HUES6 (cell line): ENCODE measurements around the gene APOBR.
A peak's percentile ranks its signal among the peaks of the same experiment; 100 is the strongest.

Experiments used
- H3K27ac ChIP-seq: 2 replicates; pipeline ENCODE4 v1.7.0; 2013; ENCODE audit warnings: low read depth, mild to moderate bottlenecking, low read length, inconsistent platforms
- H3K27me3 ChIP-seq: 2 replicates; pipeline ENCODE4 v1.6.1; 2013; ENCODE audit warnings: low read length; ENCODE audit not compliant: control insufficient read depth, insufficient read depth
- H3K36me3 ChIP-seq: 2 replicates; pipeline ENCODE4 v1.6.1; 2013; ENCODE audit warnings: low read length; ENCODE audit not compliant: control insufficient read depth, insufficient read depth
- H3K4me1 ChIP-seq: 2 replicates; pipeline ENCODE4 v1.6.1; 2013; ENCODE audit warnings: low read length; ENCODE audit not compliant: control insufficient read depth, insufficient read depth
- H3K4me3 ChIP-seq: 2 replicates; pipeline ENCODE4 v1.5.1; 2013; ENCODE audit warnings: low read depth, low read length
- H3K9ac ChIP-seq: one replicate; pipeline ENCODE4 v1.6.1; 2013; ENCODE audit warnings: mild to moderate bottlenecking, low read length
- H3K9me3 ChIP-seq: 2 replicates; pipeline ENCODE4 v1.6.1; 2013; ENCODE audit warnings: low read depth, low read length; ENCODE audit not compliant: control insufficient read depth, insufficient read depth

Gene APOBR

DNA sequence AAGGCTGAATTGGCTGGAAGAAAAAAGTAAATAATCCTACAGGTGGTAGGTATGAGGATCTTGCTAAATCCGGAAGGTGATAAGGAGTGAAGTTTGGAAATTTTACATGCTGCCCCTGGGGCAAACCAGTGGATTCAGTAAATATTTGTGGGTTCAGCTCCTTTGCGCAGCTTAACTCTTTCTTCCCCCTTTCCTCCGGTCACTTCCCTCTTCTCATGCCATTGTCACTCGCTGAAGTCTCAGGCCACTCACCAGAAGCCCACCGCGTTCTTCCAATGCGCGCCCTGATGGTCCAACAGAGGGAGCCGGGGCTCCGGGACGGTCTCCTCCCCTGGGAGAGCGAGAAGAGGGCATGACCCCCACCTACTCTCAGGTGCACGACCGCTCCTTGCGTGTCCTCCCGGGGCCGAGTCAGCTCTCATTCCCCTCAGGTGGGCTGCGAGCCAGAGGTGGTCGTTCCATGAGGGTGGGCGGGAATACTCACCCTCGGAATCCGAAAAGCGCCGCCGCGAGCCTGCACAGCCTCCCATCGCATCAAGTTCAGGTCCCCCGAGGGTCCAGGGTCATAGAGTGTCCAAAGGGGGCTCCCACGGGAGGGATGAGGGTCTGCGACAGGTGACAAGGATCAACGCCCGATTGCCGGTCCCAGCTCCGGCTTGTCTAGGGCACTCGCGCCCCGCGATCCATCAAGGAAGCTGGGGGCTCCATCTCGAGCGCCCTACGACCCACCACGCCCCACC lies 3.0 kb upstream of the APOBR start:
- Histone ChIP-seq H3K9ac (peak overlapping the region; percentile 94), H3K9me3 (no peaks in the 10 kb centered on the region), H3K4me3 (peak overlapping the region; percentile 85), H3K36me3 (peaks cover 17% of the 10 kb centered on the region), H3K4me1 (no peaks in the 10 kb centered on the region), H3K27ac (peak overlapping the region; percentile 90; the same call in 1 of the 2 replicates), H3K27me3 (no peaks in the 10 kb centered on the region)

DNA sequence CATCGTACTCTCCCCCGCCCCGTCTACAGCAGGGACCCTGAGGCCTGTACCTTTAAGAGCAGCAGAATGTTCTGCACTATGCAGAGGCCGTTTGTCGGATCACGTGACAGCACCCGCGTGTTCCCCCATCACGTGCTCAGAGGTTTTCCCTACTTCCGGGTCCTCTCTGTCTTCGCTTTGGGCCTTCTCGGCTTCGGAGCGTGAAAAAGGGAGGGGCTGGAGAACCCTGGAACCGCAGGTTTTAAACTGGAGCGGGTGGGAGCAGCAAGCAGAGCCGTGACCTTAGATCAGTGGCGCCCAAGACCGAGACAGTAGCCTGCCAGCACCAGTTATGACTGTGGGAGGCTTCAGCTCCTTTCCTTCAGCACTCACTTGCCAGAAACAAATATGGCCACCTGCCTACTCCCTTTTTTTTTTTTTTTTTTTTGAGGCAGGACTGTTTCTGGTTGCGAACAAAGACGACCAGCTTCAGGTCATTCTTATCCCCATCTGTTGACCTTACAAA lies 2.4 kb upstream of the APOBR start, which contains the start of gene CLN3:
Gene CLN3, minus strand, starts transcription at position 105 of the 505 bp plus-strand sequence. CDS start 315 bp downstream, outside the sequence.
- no peaks in the 10 kb centered on the region for H3K4me1 ChIP-seq
- H3K9me3 ChIP-seq: no peaks in the 10 kb centered on the region
- H3K27ac ChIP-seq: peak within 1 kb of the TSS; percentile 90
- H3K4me3 ChIP-seq: peak within 1 kb of the TSS; percentile 85
- peak within 1 kb of the TSS; percentile 94 for H3K9ac ChIP-seq
- H3K36me3 ChIP-seq: peaks cover 14% of the 10 kb centered on the region
- no peaks in the 10 kb centered on the region for H3K27me3 ChIP-seq

DNA sequence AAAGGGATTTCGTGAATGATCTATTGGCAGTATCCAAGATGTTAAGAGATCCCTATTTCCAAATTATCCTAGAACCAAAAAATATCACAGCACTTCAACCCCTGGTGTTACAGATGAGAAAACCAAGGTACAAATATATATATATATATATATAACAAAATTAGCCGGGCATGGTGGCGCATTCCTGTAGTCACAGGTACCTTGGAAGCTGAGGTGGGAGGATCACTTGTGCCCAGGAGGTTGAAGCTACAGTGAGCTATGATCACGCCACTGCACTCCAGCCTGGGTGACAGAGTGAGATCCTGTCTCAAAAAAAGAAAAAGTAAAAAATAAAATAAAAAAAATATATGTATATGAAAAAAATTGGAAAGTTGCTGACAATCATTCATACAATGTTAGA lies 1.9 kb upstream of the APOBR start:
- peak overlapping the region; percentile 94 for H3K9ac ChIP-seq
- H3K27ac ChIP-seq: peak overlapping the region; percentile 90; the same call in 1 of the 2 replicates
- H3K4me3 ChIP-seq: peak overlapping the region; percentile 85
- peaks cover 13% of the 10 kb centered on the region for H3K36me3 ChIP-seq
- H3K9me3 ChIP-seq: no peaks in the 10 kb centered on the region
- H3K27me3 ChIP-seq: no peaks in the 10 kb centered on the region
- H3K4me1 ChIP-seq: no peaks in the 10 kb centered on the region

DNA sequence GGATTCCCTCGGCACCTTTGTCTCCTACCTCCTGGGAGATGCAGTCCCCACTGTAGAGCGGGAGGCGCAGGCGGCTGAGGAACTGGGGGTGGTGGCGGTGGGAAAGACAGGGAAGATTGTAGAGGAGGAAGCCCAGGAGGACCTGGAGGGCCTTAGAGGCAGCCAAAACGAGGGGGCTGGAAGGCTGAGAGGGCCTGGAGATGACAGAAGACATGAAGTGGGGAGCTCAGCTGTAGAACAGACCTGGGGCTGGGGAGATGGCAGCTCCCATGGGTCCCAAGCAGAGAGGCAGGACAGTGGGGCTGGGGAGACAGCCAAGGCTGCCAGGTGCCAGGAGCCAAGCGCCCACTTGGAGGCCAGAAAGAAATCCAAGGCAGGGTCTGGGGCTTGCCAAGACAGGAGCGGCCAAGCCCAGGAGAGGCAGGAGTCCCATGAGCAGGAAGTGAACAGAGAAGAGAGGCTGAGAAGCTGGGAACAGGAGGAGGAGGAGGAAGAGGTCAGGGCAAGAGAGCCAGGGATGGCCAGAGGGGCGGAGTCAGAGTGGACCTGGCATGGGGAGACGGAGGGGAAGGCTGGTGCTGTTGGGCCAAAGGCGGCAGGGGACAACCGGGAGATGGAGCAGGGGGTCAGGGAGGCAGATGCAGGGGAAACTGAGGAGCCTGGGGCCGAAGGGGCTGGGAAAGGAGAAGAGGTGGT lies 803 bp downstream of the APOBR start:
- no peak overlapping the region for H3K4me3 ChIP-seq
- no peaks in the 10 kb centered on the region for H3K4me1 ChIP-seq
- no peaks in the 10 kb centered on the region for H3K36me3 ChIP-seq
- H3K9me3 ChIP-seq: no peaks in the 10 kb centered on the region
- no peak overlapping the region for H3K9ac ChIP-seq
- no peak overlapping the region for H3K27ac ChIP-seq
- no peaks in the 10 kb centered on the region for H3K27me3 ChIP-seq

DNA sequence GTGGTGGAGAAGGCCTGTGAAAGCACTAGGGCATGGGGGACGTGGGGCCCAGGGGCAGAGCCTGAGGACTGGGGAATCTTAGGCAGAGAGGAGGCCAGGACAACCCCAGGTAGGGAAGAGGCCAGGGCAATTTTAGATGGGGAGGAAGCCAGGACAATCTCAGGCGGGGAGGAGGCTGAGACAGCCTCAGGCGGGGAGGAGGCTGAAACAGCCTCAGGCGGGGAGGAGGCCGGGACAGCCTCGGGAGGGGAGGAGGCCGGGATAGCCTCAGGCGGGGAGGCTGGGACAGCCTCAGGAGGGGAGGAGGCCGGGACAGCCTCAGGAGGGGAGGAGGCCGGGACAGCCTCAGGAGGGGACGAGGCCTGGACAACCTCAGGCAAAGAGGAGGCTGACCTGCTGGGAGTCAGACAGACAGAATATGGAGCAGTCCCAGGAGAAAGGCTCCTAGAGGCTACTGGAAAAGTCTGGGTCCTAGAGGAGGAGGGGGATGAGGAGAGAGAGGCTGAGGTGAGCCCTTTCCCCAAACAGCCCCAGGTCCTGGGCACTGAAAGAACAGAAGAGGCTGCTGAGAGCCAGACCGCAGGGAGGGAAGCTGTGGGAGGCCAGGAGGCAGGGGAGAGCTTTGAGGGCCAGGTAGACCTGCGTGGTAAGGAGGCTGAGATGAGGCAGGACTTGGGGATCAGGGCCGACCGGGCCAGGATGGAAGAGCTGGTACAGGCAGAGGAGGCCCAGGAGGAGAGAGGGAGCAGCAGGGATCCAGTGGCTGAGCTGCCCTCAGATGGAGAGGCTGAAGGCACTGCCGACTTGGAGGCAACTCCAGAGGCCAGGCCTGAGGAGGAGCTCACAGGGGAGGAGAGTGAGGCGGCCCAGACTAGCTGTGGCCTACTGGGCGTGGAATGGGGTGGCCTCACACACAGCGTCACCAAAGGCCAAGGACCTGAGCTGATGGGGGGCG lies 1.6 kb downstream of the APOBR start:
- Histone ChIP-seq H3K27me3 (no peaks in the 10 kb centered on the region), H3K4me1 (no peaks in the 10 kb centered on the region), H3K4me3 (no peak overlapping the region), H3K27ac (no peak overlapping the region), H3K36me3 (no peaks in the 10 kb centered on the region), H3K9ac (no peak overlapping the region), H3K9me3 (no peaks in the 10 kb centered on the region)

DNA sequence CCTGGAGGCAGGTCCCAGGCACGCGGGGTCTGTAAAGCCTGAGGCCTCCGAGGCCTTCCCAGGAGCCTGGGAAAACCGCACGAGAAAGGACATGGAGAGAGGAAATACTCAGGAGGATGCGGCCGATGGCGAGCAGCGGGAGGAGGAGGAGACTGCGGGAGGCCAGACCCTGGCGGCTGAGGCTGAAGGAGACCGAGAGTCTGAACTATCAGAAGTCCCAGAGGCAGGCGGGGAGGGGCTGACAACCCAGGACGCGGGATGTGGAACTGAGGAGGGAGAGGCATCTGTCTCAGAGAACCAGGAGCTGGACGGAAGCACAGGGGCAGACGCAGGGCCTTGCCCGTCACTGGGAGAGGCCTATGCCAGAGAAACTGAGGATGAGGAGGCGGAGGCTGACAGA lies 2.4 kb downstream of the APOBR start:
- no peak overlapping the region for H3K4me3 ChIP-seq
- no peaks in the 10 kb centered on the region for H3K27me3 ChIP-seq
- no peak overlapping the region for H3K27ac ChIP-seq
- no peaks in the 10 kb centered on the region for H3K9me3 ChIP-seq
- H3K4me1 ChIP-seq: no peaks in the 10 kb centered on the region
- H3K9ac ChIP-seq: no peak overlapping the region
- no peaks in the 10 kb centered on the region for H3K36me3 ChIP-seq

DNA sequence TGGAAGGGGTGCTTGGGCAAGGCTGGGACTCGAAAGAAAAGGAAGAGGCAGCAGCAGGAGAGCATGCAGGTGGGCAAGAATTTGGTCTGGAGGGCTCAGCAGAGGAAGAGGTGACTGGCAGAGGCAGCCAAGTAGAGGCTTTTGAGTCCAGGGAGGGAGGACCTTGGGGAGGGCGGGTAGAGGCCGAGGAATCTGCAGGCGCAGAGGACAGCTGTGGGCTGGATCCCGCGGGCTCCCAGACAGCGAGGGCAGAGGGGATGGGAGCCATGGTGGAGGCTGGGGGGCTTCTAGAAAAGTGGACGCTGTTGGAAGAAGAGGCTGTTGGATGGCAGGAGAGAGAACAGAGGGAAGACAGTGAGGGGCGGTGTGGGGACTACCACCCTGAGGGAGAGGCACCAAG lies 2.9 kb downstream of the APOBR start:
- Histone ChIP-seq H3K27ac (no peak overlapping the region), H3K4me3 (no peak overlapping the region), H3K27me3 (no peaks in the 10 kb centered on the region; the same call in 1 of the 2 replicates), H3K9me3 (no peaks in the 10 kb centered on the region), H3K4me1 (no peaks in the 10 kb centered on the region), H3K9ac (no peak overlapping the region), H3K36me3 (no peaks in the 10 kb centered on the region)

DNA sequence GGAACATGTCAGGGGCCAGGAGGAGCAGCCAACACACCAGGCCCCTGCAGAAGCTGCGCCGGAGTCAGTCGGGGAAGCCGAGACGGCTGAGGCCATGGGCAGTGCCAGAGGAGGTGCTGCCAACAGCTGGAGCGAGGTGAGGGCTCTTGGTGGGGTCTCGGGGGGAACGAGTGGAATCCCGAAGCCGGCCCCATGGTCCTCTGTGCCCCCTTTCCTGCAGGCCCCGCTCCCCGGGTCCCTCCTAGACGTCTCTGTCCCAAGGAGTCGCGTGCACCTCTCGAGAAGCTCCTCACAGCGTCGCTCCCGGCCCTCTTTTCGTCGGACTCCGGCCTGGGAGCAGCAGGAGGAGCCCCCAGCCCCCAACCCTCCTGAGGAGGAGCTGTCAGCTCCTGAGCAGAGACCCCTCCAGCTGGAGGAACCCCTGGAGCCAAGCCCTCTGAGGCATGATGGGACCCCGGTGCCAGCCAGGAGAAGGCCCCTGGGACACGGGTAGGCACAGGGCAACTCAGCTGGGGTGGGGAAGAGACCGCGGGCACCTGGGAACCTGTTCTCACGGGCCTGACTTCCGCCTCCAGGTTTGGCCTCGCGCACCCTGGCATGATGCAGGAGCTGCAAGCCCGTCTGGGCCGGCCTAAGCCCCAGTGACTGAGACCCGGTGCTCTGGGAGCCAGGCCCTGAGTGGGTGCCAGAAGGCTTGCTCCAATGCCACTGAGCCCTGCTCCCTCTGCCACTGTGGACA lies 3.6 kb downstream of the APOBR start:
- no peaks in the 10 kb centered on the region; the same call in 1 of the 2 replicates for H3K27me3 ChIP-seq
- H3K4me1 ChIP-seq: no peaks in the 10 kb centered on the region
- H3K36me3 ChIP-seq: no peaks in the 10 kb centered on the region
- H3K27ac ChIP-seq: no peak overlapping the region
- no peak overlapping the region for H3K9ac ChIP-seq
- H3K9me3 ChIP-seq: no peaks in the 10 kb centered on the region
- no peak overlapping the region for H3K4me3 ChIP-seq

DNA sequence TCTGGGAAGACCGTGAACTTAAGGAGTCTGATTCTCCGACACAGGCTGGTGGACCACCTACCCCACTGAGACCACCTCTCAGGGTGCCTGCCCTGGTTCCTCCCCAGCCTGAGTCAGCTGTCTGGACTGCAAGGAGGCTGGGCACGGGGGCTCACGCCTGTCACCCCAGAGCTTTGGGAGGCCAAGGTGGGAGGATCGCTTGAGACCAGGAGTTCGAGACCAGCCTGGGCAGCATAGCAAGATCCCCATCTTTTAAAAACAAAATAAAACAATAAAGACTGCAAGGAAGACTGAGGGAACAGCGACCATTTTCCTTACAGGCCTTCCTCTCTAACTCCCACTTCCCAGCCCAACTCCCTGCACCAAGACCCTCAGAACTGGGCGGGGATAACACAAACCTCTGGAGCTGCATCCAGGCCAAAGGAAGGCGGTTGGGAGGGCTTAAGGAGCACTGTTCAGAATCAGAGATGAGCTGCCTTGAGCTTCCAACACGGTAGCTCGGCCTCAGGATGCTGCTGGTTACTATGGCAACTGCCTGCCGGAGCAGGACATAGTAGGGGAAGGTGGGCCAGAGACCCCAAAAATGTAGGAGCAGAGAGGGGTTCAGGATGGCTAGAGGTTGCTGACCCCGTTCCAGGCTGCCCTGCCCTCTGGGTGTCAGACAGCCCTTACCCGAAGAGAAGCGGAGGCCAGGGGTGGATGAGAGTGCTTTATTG lies 4.4 kb downstream of the APOBR start:
- Histone ChIP-seq H3K9ac (no peak overlapping the region), H3K36me3 (no peaks in the 10 kb centered on the region), H3K27me3 (no peaks in the 10 kb centered on the region; the same call in 1 of the 2 replicates), H3K4me3 (no peak overlapping the region), H3K9me3 (no peaks in the 10 kb centered on the region), H3K27ac (no peak overlapping the region), H3K4me1 (no peaks in the 10 kb centered on the region)

DNA sequence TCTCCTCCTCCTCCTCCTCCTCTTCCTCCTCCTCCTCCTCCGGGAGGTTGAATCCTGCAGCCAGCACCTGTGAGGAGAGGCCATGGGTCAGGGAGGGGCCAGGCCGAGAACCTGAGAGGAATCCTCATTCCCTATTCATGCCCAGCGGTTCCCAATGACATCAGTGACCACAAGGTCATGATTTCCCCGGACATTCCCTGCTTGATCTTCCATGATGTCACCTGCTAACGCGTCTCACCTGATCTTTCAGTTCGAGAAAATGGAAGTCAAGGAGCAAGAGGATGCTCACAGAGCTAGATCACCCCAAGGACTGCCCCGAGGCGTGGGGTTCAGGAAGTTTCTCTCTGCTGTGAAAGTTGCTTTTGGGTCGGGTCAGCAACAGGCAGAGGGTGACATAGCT lies 5.4 kb downstream of the APOBR start:
- H3K9ac ChIP-seq: no peak overlapping the region
- H3K9me3 ChIP-seq: no peaks in the 10 kb centered on the region
- no peaks in the 10 kb centered on the region for H3K4me1 ChIP-seq
- H3K27ac ChIP-seq: no peak overlapping the region
- no peaks in the 10 kb centered on the region for H3K36me3 ChIP-seq
- H3K27me3 ChIP-seq: no peaks in the 10 kb centered on the region; the same call in 1 of the 2 replicates
- H3K4me3 ChIP-seq: no peak overlapping the region
